Right lobe of liver (tissue), 6 donors: ENCODE results near the gene FAM32A. TPM values are rescaled to one million over a fixed set of nuclear protein-coding genes. Genes with fewer than 3 reads are reported as not detected.

Experiments
- ATAC-seq, 4 donors: fragments of 200-7000 bp; cut with Tn5 transposase; one replicate each; pipeline ENCODE4 v1.9.1; 2020; ENCODE audit warnings: mild to moderate bottlenecking in 4 of 4, moderate library complexity in 4 of 4
- DNase-seq, 3 donors: peaks; one replicate each; pipeline ENCODE4 v3.0.0-alpha.2; 2020
- H3K27ac ChIP-seq, 3 donors: fragments of 200-600 bp; one replicate each; pipeline ENCODE4 v1.8.0; 2022
- H3K27me3 ChIP-seq, 2 donors: fragments of 200-600 bp; one replicate each; pipeline ENCODE4 v1.8.0; 2022
- H3K36me3 ChIP-seq, 4 donors: fragments of 200-600 bp; sonication (generic) in 1 of 4; one replicate each; pipeline versions ENCODE4 v1.5.1 to v1.8.0; 2017 to 2022; ENCODE audit warnings: control low read depth in 1 of 4
- H3K4me1 ChIP-seq, 4 donors: fragments of 200-600 bp; sonication (generic) in 1 of 4; one replicate each; pipeline versions ENCODE4 v1.5.1 to v1.8.0; 2017 to 2022; ENCODE audit warnings: control low read depth in 1 of 4
- H3K4me3 ChIP-seq, 3 donors: fragments of 200-600 bp; one replicate each; pipeline ENCODE4 v1.8.0; 2022
- H3K9me3 ChIP-seq, 4 donors: fragments of 200-600 bp; sonication (generic) in 1 of 4; one replicate each; pipeline versions ENCODE4 v1.5.1 to v1.8.0; 2017 to 2022; ENCODE audit warnings: control low read depth in 1 of 4
- POLR2A ChIP-seq: fragments of 450-650 bp; IDR thresholded peaks from one replicate; pipeline ENCODE4 v1.6.1; 2017; ENCODE audit warnings: antibody characterized with exemption, mild to moderate bottlenecking
- WGBS: methylation state at CpG from one replicate; pipeline ENCODE4 v1.1.6; 2018; ENCODE audit warnings: low coverage, low lambda C conversion rate; ENCODE audit not compliant: insufficient coverage; ENCODE audit errors: missing lambda C conversion rate; 5-methylcytosine and 5-hydroxymethylcytosine counted together
- intact Hi-C, 2 donors: fragments of 100-400 bp; cut with DNase I; formaldehyde crosslinking; loops; one replicate each; pipeline versions ENCODE4 v1.11.2 to v1.14.1; 2022
- total RNA-seq, 6 experiments: library from RNA; depleted of rRNA in 2 of 6; stranded (reverse); fragments of >200 nt in 2 of 6; fragmentation: NEBNext Ultra II Directional in 3 of 6; extraction: Animal tissue kit (Norgen Biotek cat#: 25700) in 3 of 6; gene quantifications; one replicate each; pipeline versions ENCODE4 v1.1.0 to v1.2.4, GENCODE V29; 2016 to 2023
- TF ChIP-seq, protein P1 (sequence below), 4 donors: fragments of 200-600 bp in 3 of 4; fragments of 450-650 bp in 1 of 4; IDR thresholded peaks; one replicate each; pipeline versions ENCODE4 v1.5.1 to v1.8.0; 2016 to 2022; ENCODE audit warnings: antibody characterized with exemption in 4 of 4, mild to moderate bottlenecking in 2 of 4
- donor health status: DM: no; HTN: yes; CAD: no.
- donor health status: DM: no; HTN: no; CAD: no.
- donor health status: DM: no; HTN: no; CAD: no.
- donor health status: DM: no; HTN: yes; CAD: no.
- donor health status: DM: no; HTN: yes; CAD: no.

FAM32A gene
- total RNA-seq, 6 experiments from 2014 or later, result 32.1 to 65.8 (median 37.5) TPM

DNA sequence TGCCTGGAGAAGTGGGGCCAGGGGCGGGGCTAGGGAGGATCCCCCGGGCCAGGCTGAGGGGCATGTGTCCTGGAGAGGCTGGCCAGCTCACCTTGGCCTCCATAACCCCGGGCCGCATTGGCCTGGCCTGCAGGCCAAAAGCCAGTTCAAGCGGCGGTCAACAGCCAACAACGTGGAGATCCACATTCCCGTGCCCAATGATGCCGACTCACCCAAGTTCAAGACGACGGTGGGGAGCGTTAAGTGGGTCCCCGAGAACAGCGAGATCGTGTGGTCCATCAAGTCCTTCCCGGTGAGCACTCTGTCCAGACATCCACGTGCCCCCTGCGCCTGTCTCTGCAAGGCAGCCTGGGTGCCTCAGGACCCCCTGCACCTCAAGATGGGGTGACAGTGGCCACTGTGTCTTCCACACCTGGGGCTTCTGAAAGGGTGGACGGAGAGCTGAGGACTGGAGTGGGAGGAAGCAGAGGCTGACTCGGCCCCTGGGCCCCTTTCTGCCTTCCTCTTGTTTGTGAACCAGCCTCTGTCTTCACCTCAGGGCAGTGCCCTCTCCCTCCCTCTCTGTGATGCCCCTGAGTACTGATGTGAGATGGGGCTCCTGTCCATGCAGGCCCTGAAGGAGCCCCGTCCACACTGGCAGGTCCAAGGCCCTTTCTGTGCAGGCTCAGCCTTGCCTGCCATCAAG is 43.6 kb downstream of the FAM32A start:
- H3K9me3 ChIP-seq, result no peaks in the 10 kb centered on the region
- H3K27me3 ChIP-seq, result no peaks in the 10 kb centered on the region
- no peak for ATAC-seq
- TF ChIP-seq, protein P1, sequence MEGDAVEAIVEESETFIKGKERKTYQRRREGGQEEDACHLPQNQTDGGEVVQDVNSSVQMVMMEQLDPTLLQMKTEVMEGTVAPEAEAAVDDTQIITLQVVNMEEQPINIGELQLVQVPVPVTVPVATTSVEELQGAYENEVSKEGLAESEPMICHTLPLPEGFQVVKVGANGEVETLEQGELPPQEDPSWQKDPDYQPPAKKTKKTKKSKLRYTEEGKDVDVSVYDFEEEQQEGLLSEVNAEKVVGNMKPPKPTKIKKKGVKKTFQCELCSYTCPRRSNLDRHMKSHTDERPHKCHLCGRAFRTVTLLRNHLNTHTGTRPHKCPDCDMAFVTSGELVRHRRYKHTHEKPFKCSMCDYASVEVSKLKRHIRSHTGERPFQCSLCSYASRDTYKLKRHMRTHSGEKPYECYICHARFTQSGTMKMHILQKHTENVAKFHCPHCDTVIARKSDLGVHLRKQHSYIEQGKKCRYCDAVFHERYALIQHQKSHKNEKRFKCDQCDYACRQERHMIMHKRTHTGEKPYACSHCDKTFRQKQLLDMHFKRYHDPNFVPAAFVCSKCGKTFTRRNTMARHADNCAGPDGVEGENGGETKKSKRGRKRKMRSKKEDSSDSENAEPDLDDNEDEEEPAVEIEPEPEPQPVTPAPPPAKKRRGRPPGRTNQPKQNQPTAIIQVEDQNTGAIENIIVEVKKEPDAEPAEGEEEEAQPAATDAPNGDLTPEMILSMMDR (IDR thresholded peaks at IDR 0.05), result no peak
- TF ChIP-seq POLR2A, result no peak
- WGBS, result 100% methylated on average over 2 of the region's 21 CpGs
- intact Hi-C loops, result no loop called here
- H3K4me3 ChIP-seq, result no peak overlapping the region
- no peaks in the 10 kb centered on the region for H3K4me1 ChIP-seq
- peaks cover 0 to 86% (median 27%) of the 10 kb centered on the region in 4 donors for H3K36me3 ChIP-seq
- no peak overlapping the region for H3K27ac ChIP-seq
- no peak for DNase-seq

- WGBS, result no CpG with 5 or more reads among the region's 9 CpGs
Measured at GRCh38 chr19:16229322-16229641, 44.1 kb downstream of the FAM32A start.

DNA sequence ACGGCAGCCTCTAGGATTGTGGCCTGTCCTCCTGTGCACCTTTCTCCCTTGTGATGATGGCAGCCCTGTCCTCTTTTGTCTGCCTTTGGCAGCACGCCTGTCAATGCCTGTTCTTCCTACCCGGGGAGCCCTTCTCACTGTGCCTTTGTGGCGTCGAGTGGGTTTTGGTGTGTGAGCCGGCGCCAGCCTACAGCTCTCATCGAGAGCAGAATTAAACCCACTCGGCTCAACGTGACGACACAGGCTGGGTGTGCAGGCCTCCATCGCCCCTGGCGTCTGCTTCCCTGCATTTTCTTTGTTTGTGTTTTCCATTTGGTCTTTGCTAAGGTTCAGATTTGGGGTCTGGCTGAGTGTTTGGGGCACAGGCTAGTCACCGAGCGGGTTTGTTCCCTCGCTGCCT is 46.9 kb downstream of the FAM32A start:
- intact Hi-C loops, result no loop called here
- DNase-seq (no peak), ATAC-seq (no peak)
- Histone ChIP-seq H3K4me1 (no peaks in the 10 kb centered on the region), H3K27ac (no peak overlapping the region), H3K27me3 (no peaks in the 10 kb centered on the region), H3K9me3 (no peaks in the 10 kb centered on the region), H3K4me3 (no peak overlapping the region), H3K36me3 (peaks cover 0 to 62% (median 17%) of the 10 kb centered on the region in 4 donors)
- TF ChIP-seq, protein P1 (IDR thresholded peaks at IDR 0.05), result no peak
- TF ChIP-seq POLR2A, result no peak
- 100% methylated on average over 5 of the region's 16 CpGs for WGBS

More at GRCh38 chr19:16229322-16229641, 44.1 kb downstream of the FAM32A start:
- no peak overlapping the region for H3K27ac ChIP-seq
- no peak for DNase-seq
- TF ChIP-seq, protein P1 (IDR thresholded peaks at IDR 0.05), result no peak
- TF ChIP-seq POLR2A, result no peak
- peaks cover 0 to 84% (median 24%) of the 10 kb centered on the region in 4 donors for H3K36me3 ChIP-seq
- no peaks in the 10 kb centered on the region for H3K4me1 ChIP-seq
- no peaks in the 10 kb centered on the region for H3K9me3 ChIP-seq
- H3K27me3 ChIP-seq, result no peaks in the 10 kb centered on the region
- intact Hi-C loops, result no loop called here
- ATAC-seq, result no peak
- H3K4me3 ChIP-seq, result no peak overlapping the region

- TF ChIP-seq, protein P1 (IDR thresholded peaks at IDR 0.05), result no peak
- no peak for TF ChIP-seq POLR2A
- Histone ChIP-seq H3K27ac (no peak overlapping the region), H3K9me3 (no peaks in the 10 kb centered on the region), H3K27me3 (no peaks in the 10 kb centered on the region), H3K4me3 (no peak overlapping the region), H3K4me1 (no peaks in the 10 kb centered on the region), H3K36me3 (peaks cover 0 to 58% (median 15%) of the 10 kb centered on the region in 4 donors)
- intact Hi-C loops, result no loop called here
- ATAC-seq (no peak), DNase-seq (peak in 1 of 3 donors; percentile 56)
- no CpG with 5 or more reads among the region's 13 CpGs for WGBS
Measured at GRCh38 chr19:16232568-16232967, 47.4 kb downstream of the FAM32A start.
